Liver (tissue), 9 donors: ENCODE data around the gene NAT8. TPM values are rescaled to one million over a fixed set of nuclear protein-coding genes. Genes with fewer than 3 reads are reported as not detected.

ENCODE experiments used
- DNase-seq: peaks from one replicate; pipeline ENCODE4 v3.0.0-alpha.2; 2017; ENCODE audit warnings: low spot score
- H3K27ac ChIP-seq, 2 donors: one replicate each; pipeline ENCODE4 v1.7.0; 2013; ENCODE audit warnings: inconsistent platforms in 2 of 2, low read length in 2 of 2, control low read depth in 1 of 2, low read depth in 1 of 2, mild to moderate bottlenecking in 1 of 2
- H3K27me3 ChIP-seq, 4 donors: one replicate each; pipeline versions ENCODE4 v1.6.1 to v1.7.0; 2013; ENCODE audit warnings: low read length in 3 of 4, inconsistent platforms in 1 of 4, mild to moderate bottlenecking in 1 of 4, moderate library complexity in 1 of 4; ENCODE audit not compliant: control insufficient read depth in 4 of 4, insufficient read depth in 4 of 4
- H3K36me3 ChIP-seq, 4 donors: one replicate each; pipeline versions ENCODE4 v1.6.1 to v1.7.0; 2013; ENCODE audit warnings: low read length in 3 of 4, mild to moderate bottlenecking in 3 of 4, low read depth in 1 of 4, moderate library complexity in 1 of 4; ENCODE audit not compliant: control insufficient read depth in 4 of 4, insufficient read depth in 3 of 4
- H3K4me1 ChIP-seq, 4 donors: one replicate each; pipeline versions ENCODE4 v1.6.1 to v1.7.0; 2013; ENCODE audit warnings: low read length in 3 of 4, mild to moderate bottlenecking in 3 of 4, moderate library complexity in 1 of 4; ENCODE audit not compliant: control insufficient read depth in 4 of 4, insufficient read depth in 4 of 4
- H3K4me3 ChIP-seq, 3 donors: one replicate each; pipeline versions ENCODE4 v1.6.1 to v1.7.0; 2013; ENCODE audit warnings: low read length in 3 of 3, control low read depth in 1 of 3, low read depth in 1 of 3, mild to moderate bottlenecking in 1 of 3
- H3K9ac ChIP-seq, 2 donors: one replicate each; pipeline ENCODE4 v1.7.0; 2013; ENCODE audit warnings: low read length in 2 of 2, mild to moderate bottlenecking in 2 of 2, moderate library complexity in 2 of 2, control low read depth in 1 of 2, low read depth in 1 of 2
- H3K9me3 ChIP-seq, 4 donors: one replicate each; pipeline versions ENCODE4 v1.6.1 to v1.7.0; 2013; ENCODE audit warnings: low read length in 3 of 4; ENCODE audit not compliant: control insufficient read depth in 4 of 4
- EGR1 ChIP-seq, 2 donors: IDR thresholded peaks; 2 replicates each; pipeline ENCODE4 v1.6.1; 2016 to 2018; ENCODE audit warnings: antibody characterized with exemption in 2 of 2, low read depth in 2 of 2
- FOXA1 ChIP-seq: IDR thresholded peaks from 2 replicates; pipeline ENCODE4 v1.6.1; 2016; ENCODE audit warnings: antibody characterized with exemption
- FOXA2 ChIP-seq: IDR thresholded peaks from 2 replicates; pipeline ENCODE4 v1.6.1; 2016; ENCODE audit warnings: antibody characterized with exemption
- GABPA ChIP-seq, 2 donors: IDR thresholded peaks in 1 of 2; conservative IDR thresholded peaks in 1 of 2; 2 replicates each; pipeline ENCODE4 v1.6.1; 2016; ENCODE audit warnings: antibody characterized with exemption in 2 of 2, mild to moderate bottlenecking in 1 of 2, moderate library complexity in 1 of 2
- HNF4A ChIP-seq, 2 donors: conservative IDR thresholded peaks; 2 replicates each; pipeline ENCODE4 v1.6.1; 2016; ENCODE audit warnings: antibody characterized with exemption in 2 of 2, mild to moderate bottlenecking in 2 of 2
- NR2F2 ChIP-seq: IDR thresholded peaks from 2 replicates; pipeline ENCODE4 v1.6.1; 2016; ENCODE audit warnings: antibody characterized with exemption
- RAD21 ChIP-seq, 2 donors: IDR thresholded peaks; 2 replicates each; pipeline ENCODE4 v1.6.1; 2016; ENCODE audit warnings: antibody characterized with exemption in 2 of 2, mild to moderate bottlenecking in 2 of 2
- RXRA ChIP-seq, 2 donors: IDR thresholded peaks; 2 replicates each; pipeline ENCODE4 v1.6.1; 2017 to 2018; ENCODE audit warnings: antibody characterized with exemption in 2 of 2, mild to moderate bottlenecking in 1 of 2
- SP1 ChIP-seq: IDR thresholded peaks from 2 replicates; pipeline ENCODE4 v1.6.1; 2018; ENCODE audit warnings: antibody characterized with exemption, mild to moderate bottlenecking
- TAF1 ChIP-seq: conservative IDR thresholded peaks from 2 replicates; pipeline ENCODE4 v1.6.1; 2016; ENCODE audit warnings: antibody characterized with exemption, mild to moderate bottlenecking
- YY1 ChIP-seq: IDR thresholded peaks from 2 replicates; pipeline ENCODE4 v1.6.1; 2016; ENCODE audit warnings: antibody characterized with exemption, mild to moderate bottlenecking
- WGBS: extraction: QIAGEN DNeasy Blood & Tissue Kit; methylation state at CpG from one replicate; pipeline ENCODE4 v1.1.7; 2013; 5-methylcytosine and 5-hydroxymethylcytosine counted together
- polyA plus RNA-seq, 2 donors: library from polyadenylated mRNA; stranded (reverse) in 1 of 2; unstranded in 1 of 2; fragments of 200-250 nt in 1 of 2; fragments of >200 nt in 1 of 2; fragmentation: Nextera tagmentation in 1 of 2; extraction: Ambion mirVana in 1 of 2; gene quantifications; one replicate each; pipeline versions ENCODE4 v1.2.1 to v1.2.3, GENCODE V29; 2013 to 2015
- total RNA-seq, 2 donors: library from RNA; depleted of rRNA; stranded (reverse); fragments of >200 nt; gene quantifications; one replicate each; pipeline ENCODE4 v1.2.3, GENCODE V29; 2014
- TF ChIP-seq, protein P1 (sequence below): IDR thresholded peaks from 2 replicates; pipeline ENCODE4 v1.6.1; 2016; ENCODE audit warnings: antibody characterized with exemption
- donor health status: healthy.
- donor health status: healthy.
- donor health status: healthy.
- donor health status: healthy.
- donor health status: healthy.

The NAT8 gene
- total and polyA plus RNA-seq, 4 donors = 8.3 to 67.5 (median 19.2) TPM

DNA sequence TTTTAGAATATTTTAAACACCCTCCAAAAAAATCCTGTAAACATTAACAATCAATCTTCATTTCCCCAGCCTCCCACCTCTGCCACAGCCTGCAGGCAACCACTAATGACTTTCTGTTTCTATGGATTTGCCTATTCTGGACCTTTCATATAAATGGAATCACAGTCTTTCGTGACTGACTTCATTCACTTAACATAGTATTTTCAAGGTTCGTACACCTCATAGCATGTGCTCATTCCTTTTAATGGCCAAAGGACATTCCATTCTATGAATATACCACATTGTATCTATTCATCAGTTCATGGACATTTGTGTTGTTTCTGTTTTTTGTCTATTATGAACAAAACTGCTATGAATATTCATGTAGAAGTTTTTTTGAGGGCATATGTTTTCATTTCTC lies 48.5 kb downstream of the NAT8 start:
- WGBS = 96% methylated on average over 2 of the region's 2 CpGs
- DNase-seq = no peak
- Histone ChIP-seq H3K4me1 (no peaks in the 10 kb centered on the region), H3K36me3 (no peaks in the 10 kb centered on the region), H3K9me3 (no peaks in the 10 kb centered on the region), H3K9ac (no peak overlapping the region), H3K4me3 (no peak overlapping the region), H3K27me3 (no peaks in the 10 kb centered on the region), H3K27ac (no peak overlapping the region)
- no peak for TF ChIP-seq GABPA (IDR thresholded peaks at IDR 0.05 in 1 of 2, conservative IDR thresholded peaks at IDR 0.05 in 1 of 2)
- no peak for TF ChIP-seq RAD21 (IDR thresholded peaks at IDR 0.05)
- no peak for TF ChIP-seq YY1
- no peak for TF ChIP-seq NR2F2
- TF ChIP-seq RXRA (IDR thresholded peaks at IDR 0.05) = no peak
- no peak for TF ChIP-seq SP1
- no peak for TF ChIP-seq EGR1 (IDR thresholded peaks at IDR 0.05; ENCODE audit: low read depth in 2 of 2)
- TF ChIP-seq, protein P1, sequence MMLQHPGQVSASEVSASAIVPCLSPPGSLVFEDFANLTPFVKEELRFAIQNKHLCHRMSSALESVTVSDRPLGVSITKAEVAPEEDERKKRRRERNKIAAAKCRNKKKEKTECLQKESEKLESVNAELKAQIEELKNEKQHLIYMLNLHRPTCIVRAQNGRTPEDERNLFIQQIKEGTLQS = no peak
- TF ChIP-seq FOXA2 = no peak
- TF ChIP-seq HNF4A (conservative IDR thresholded peaks at IDR 0.05) = no peak
- TF ChIP-seq FOXA1 = no peak
- TF ChIP-seq TAF1 = no peak

Other genes with a start within 250 kb of the NAT8 start
- gene TPRKB, start 94.9 kb upstream of the NAT8 start, total RNA-seq = 10 to 100 TPM; 16.2 to 17.2 TPM
- gene TPRKB, start 94.9 kb upstream of the NAT8 start, polyA plus RNA-seq = 10 to 100 TPM; 16.9 to 27.7 TPM
- gene DUSP11, start 137.7 kb upstream of the NAT8 start, total RNA-seq = 10 to 100 TPM in 1 of 2 donors, 1 to 10 TPM in 1; 10.0 to 10.7 TPM
- 1 to 10 TPM; 6.7 to 8.5 TPM for gene DUSP11, start 137.7 kb upstream of the NAT8 start, polyA plus RNA-seq
- not detected for gene C2orf78, start 141.8 kb upstream of the NAT8 start, total RNA-seq
- under 1 TPM in 1 of 2 donors, not detected in 1; 0.02 TPM for gene C2orf78, start 141.8 kb upstream of the NAT8 start, polyA plus RNA-seq
- 10 to 100 TPM; 10.2 to 13.1 TPM for gene STAMBP, start 186.5 kb upstream of the NAT8 start, total RNA-seq
- 10 to 100 TPM; 18.6 to 27.1 TPM for gene STAMBP, start 186.5 kb upstream of the NAT8 start, polyA plus RNA-seq